ENCODE measurements around the gene NCAN. TPM values are rescaled to one million over a fixed set of nuclear protein-coding genes. Genes with fewer than 3 reads are reported as not detected.

Gene NCAN
- total and polyA plus RNA-seq, 2 experiments from 2014 or later, result 0.03 TPM; not detected in 1

GRCh38 chr19:19234220-19234816, 22.6 kb downstream of the NCAN start:
- no peak for DNase-seq (ENCODE audit: low spot score)
- Histone ChIP-seq H3K27ac (no peak overlapping the region), H3K4me1 (ENCODE audit: insufficient read depth) (no peaks in the 10 kb centered on the region), H3K36me3 (replicated peaks; ENCODE audit: insufficient read depth, low read depth) (no peaks in the 10 kb centered on the region), H3K9me2 (replicated peaks; ENCODE audit: insufficient read depth) (no peaks in the 10 kb centered on the region), H2AFZ (no peak overlapping the region), H3K4me2 (no peak overlapping the region), H4K20me1 (ENCODE audit: insufficient read depth, poor library complexity, severe bottlenecking) (no peaks in the 10 kb centered on the region), H3K79me2 (no peaks in the 10 kb centered on the region), H3K9me3 (ENCODE audit: low read depth) (no peaks in the 10 kb centered on the region), H3K27me3 (no peaks in the 10 kb centered on the region), H3K4me3 (no peak overlapping the region)
- WGBS (ENCODE audit: low lambda C conversion rate, missing lambda C conversion rate), result 92% methylated on average over 2 of the region's 2 CpGs
- TF ChIP-seq EZH2 (IDR thresholded peaks at IDR 0.05; ENCODE audit: borderline replicate concordance) (no peak), CTCF (IDR thresholded peaks at IDR 0.05; ENCODE audit: poor library complexity) (no peak), EZH2phosphoT487 (IDR thresholded peaks at IDR 0.05; ENCODE audit: low read depth, severe bottlenecking, unreplicated experiment) (no peak)

- no peaks in the 10 kb centered on the region for H3K9me3 ChIP-seq (ENCODE audit: low read depth)
- no peak overlapping the region for H3K27ac ChIP-seq
- no peaks in the 10 kb centered on the region for H3K36me3 ChIP-seq (replicated peaks; ENCODE audit: insufficient read depth, low read depth)
- no peak overlapping the region for H3K4me3 ChIP-seq
- no peaks in the 10 kb centered on the region for H3K79me2 ChIP-seq
- H2AFZ ChIP-seq, result no peak overlapping the region
- no peaks in the 10 kb centered on the region for H3K9me2 ChIP-seq (replicated peaks; ENCODE audit: insufficient read depth)
- TF ChIP-seq EZH2 (IDR thresholded peaks at IDR 0.05; ENCODE audit: borderline replicate concordance), result no peak
- no peak for TF ChIP-seq EZH2phosphoT487 (IDR thresholded peaks at IDR 0.05; ENCODE audit: low read depth, severe bottlenecking, unreplicated experiment)
- TF ChIP-seq CTCF (IDR thresholded peaks at IDR 0.05; ENCODE audit: poor library complexity), result no peak
- no peak overlapping the region for H3K4me2 ChIP-seq
- no peak for DNase-seq (ENCODE audit: low spot score)
- H3K4me1 ChIP-seq (ENCODE audit: insufficient read depth), result no peaks in the 10 kb centered on the region
- H3K27me3 ChIP-seq, result no peaks in the 10 kb centered on the region
- no peaks in the 10 kb centered on the region for H4K20me1 ChIP-seq (ENCODE audit: insufficient read depth, poor library complexity, severe bottlenecking)
These were observed 24.4 kb downstream of the NCAN start for GRCh38 chr19:19236173-19236572.

DNA sequence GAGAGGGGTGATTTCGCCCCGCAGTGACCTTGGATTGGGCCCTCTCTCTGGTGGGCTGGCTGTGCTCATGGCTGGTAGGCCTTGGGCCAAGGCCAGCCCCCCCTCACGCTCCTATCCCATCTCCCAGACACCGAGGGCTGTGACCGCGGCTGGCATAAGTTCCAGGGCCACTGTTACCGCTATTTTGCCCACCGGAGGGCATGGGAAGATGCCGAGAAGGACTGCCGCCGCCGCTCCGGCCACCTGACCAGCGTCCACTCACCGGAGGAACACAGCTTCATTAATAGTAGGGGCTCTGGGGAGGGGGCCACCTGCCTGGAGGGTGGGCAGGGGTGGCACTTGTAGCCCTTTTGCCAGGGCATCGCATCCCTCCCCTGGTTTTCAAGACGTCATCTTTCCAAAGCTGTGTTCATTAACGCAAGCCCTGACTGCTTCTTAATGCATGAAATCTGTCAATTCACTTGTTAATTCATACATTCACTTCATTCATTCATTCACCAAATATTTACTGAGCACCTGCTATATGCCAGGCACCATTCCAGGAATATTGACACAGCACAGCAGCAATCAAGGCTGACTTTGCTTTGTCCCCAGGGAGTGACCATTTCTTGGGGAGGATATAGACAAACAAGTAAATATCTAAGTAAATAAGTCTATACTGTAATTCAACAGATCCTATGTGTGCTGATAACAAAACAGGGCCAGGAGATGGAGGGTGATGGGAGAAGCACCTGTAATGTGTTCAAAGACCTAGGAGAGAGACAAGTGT, 26.6 kb downstream of the NCAN start:
- Histone ChIP-seq H3K4me1 (ENCODE audit: insufficient read depth) (no peaks in the 10 kb centered on the region), H3K9me3 (ENCODE audit: low read depth) (no peaks in the 10 kb centered on the region), H3K9me2 (replicated peaks; ENCODE audit: insufficient read depth) (no peaks in the 10 kb centered on the region), H3K4me2 (no peak overlapping the region), H3K4me3 (no peak overlapping the region), H3K27ac (no peak overlapping the region), H3K36me3 (replicated peaks; ENCODE audit: insufficient read depth, low read depth) (no peaks in the 10 kb centered on the region), H3K27me3 (no peaks in the 10 kb centered on the region), H3K79me2 (no peaks in the 10 kb centered on the region), H2AFZ (no peak overlapping the region), H4K20me1 (ENCODE audit: insufficient read depth, poor library complexity, severe bottlenecking) (no peaks in the 10 kb centered on the region)
- WGBS (ENCODE audit: low lambda C conversion rate, missing lambda C conversion rate), result 89% methylated on average over 18 of the region's 18 CpGs
- DNase-seq (ENCODE audit: low spot score), result no peak
- TF ChIP-seq CTCF (IDR thresholded peaks at IDR 0.05; ENCODE audit: poor library complexity) (no peak), EZH2 (IDR thresholded peaks at IDR 0.05; ENCODE audit: borderline replicate concordance) (no peak), EZH2phosphoT487 (IDR thresholded peaks at IDR 0.05; ENCODE audit: low read depth, severe bottlenecking, unreplicated experiment) (no peak)
